ENCODE data around the gene PC. TPM values are rescaled to one million over a fixed set of nuclear protein-coding genes. Genes with fewer than 3 reads are reported as not detected.
A peak's percentile ranks its signal among the peaks of the same experiment; 100 is the strongest.
"Not testable (repeated sequence)": the region's sequence is repeated elsewhere in the genome, so short reads cannot be mapped to it uniquely, and the experiment has no call there.

The PC gene
- total and polyA plus RNA-seq, 12 donors: 40.6 to 231 (median 83.2) TPM

DNA sequence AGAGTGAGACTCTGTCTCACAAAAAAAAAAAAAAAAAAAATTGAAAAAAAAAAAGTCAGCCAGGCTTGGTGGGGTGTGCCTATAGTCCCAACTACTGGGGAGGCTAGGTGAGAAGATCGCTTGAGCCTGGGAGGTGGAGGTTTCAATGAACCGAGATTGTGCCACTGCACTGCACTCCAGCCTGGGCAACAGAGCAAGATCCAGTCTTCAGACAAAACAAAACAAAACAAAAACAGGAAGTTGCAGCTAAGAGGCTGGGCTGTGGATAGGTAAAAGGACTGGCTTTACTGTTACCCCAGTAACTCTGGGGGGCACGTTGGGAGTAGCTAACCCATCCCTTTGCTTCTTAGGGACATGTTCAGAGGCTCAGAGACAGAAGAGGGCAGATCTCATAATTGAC, 6.3 kb upstream of the PC start:
- no peak for DNase-seq
- H3K27me3 ChIP-seq: no peaks in the 10 kb centered on the region
- TF ChIP-seq POLR2A (IDR thresholded peaks at IDR 0.05): no peak
- no peak for TF ChIP-seq CTCF (IDR thresholded peaks at IDR 0.05)
- intact Hi-C loops (cut with DNase I): no loop called here
- H3K9me3 ChIP-seq (replicated peaks in 1 of 3): no peaks in the 10 kb centered on the region
- 65 to 89% (median 75%) methylated on average over 3 of the region's 3 CpGs for WGBS, 4 donors
- no peaks in the 10 kb centered on the region for H3K36me3 ChIP-seq (replicated peaks in 1 of 2)
- no peak overlapping the region for H3K4me3 ChIP-seq
- H3K4me1 ChIP-seq (replicated peaks in 1 of 2): peaks cover 0 to under 1% of the 10 kb centered on the region in 2 donors
- no peak overlapping the region for H3K27ac ChIP-seq

DNA sequence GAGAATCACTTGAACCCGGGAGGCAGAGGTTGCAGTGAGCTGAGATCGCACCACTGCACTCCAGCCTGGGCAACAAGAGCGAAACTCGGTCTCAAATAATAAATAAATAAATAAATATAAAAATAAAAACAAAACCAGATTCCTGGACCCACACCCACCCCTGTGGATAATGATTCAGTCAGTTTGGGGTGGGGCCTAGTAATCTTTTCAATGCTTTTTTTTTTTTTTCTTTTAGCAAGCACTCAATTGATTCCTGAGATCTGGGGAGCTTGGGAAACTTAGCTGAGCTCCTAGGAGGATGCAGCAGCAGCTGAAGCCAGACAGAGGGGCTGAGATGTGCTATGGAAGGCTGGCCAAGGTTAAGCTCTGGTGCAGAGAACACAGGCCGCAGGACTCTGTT, 4.6 kb upstream of the PC start:
- TF ChIP-seq CTCF (IDR thresholded peaks at IDR 0.05) (no peak), POLR2A (IDR thresholded peaks at IDR 0.05) (no peak)
- intact Hi-C loops (cut with DNase I): no loop called here

GRCh38 chr11:66962247-66962646, 4.1 kb upstream of the PC start:
- Histone ChIP-seq H3K4me3 (no peak overlapping the region), H3K4me1 (replicated peaks in 1 of 2) (peaks cover 6 to 12% of the 10 kb centered on the region in 2 donors), H3K36me3 (replicated peaks in 1 of 2) (no peaks in the 10 kb centered on the region), H3K27me3 (no peaks in the 10 kb centered on the region), H3K9me3 (replicated peaks in 1 of 3) (no peaks in the 10 kb centered on the region), H3K27ac (no peak overlapping the region)
- 92 to 97% (median 94%) methylated on average over 2 of the region's 2 CpGs for WGBS, 4 donors
- intact Hi-C loops (cut with DNase I): no loop called here
- DNase-seq: no peak
- TF ChIP-seq POLR2A (IDR thresholded peaks at IDR 0.05) (no peak), CTCF (IDR thresholded peaks at IDR 0.05) (no peak)

More for the DNA sequence above, 4.6 kb upstream of the PC start:
- DNase-seq: no peak
- Histone ChIP-seq H3K9me3 (replicated peaks in 1 of 3) (no peaks in the 10 kb centered on the region), H3K36me3 (replicated peaks in 1 of 2) (no peaks in the 10 kb centered on the region), H3K27ac (no peak overlapping the region), H3K27me3 (no peaks in the 10 kb centered on the region), H3K4me1 (replicated peaks in 1 of 2) (peaks cover 0 to 7% of the 10 kb centered on the region in 2 donors), H3K4me3 (no peak overlapping the region)
- WGBS, 4 donors: 90 to 97% (median 93%) methylated on average over 5 of the region's 5 CpGs

DNA sequence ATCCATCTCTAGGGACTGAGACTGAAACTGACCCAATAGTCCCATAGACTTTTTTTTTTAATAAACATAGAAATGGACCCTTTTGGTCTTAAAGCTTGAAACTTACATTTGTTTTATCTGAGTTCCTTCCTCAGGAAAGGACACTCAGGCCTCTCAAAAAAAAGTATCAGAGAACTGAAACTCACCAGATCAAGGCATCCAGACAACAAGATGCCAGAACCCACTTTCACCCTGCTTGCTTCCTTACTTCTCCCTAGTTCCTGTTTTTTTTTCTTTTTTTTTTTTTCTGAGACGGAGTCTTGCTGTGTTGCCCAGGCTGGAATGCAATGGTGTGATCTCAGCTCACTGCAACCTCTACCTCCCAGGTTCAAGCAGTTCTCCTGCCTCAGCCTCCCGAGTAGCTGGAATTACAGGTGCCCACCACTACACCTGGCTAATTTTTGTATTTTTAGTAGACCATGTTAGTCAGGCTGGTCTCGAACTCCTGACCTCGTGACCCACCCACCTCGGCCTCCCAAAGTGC, 3.6 kb upstream of the PC start:
- H3K9me3 ChIP-seq (replicated peaks in 1 of 3); H3K27ac ChIP-seq; H3K4me3 ChIP-seq; H3K36me3 ChIP-seq (replicated peaks in 1 of 2); DNase-seq; H3K27me3 ChIP-seq; intact Hi-C loops (cut with DNase I): not testable (repeated sequence)
- peaks cover 8 to 17% of the 10 kb centered on the region in 2 donors for H3K4me1 ChIP-seq (replicated peaks in 1 of 2)
- 70 to 91% (median 76%) methylated on average over 5 of the region's 5 CpGs for WGBS, 4 donors

DNA sequence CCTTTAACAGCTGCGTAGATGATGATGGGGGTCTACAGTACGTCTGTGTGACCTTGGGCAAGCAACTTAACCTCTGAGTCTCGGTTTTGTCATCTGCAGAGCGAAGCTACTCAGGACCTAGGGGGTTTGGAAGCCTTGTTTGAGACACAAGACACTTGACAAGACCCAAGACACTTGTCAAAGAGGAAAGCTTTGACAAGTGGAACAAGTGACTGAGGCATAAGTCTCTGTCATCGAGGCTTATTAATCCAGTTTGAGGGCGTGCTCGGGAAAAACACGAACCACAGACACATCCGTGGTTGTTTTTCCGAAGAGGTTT, 732 bp upstream of the PC start:
- Histone ChIP-seq H3K4me3 (peak overlapping the region in 1 of 4 donors; percentile 31), H3K4me1 (replicated peaks in 1 of 2) (peaks cover 15 to 29% of the 10 kb centered on the region in 2 donors), H3K27ac (peak overlapping the region in 4 of 5 donors; percentile 47 to 93 (median 81)), H3K27me3 (no peaks in the 10 kb centered on the region), H3K36me3 (replicated peaks in 1 of 2) (no peaks in the 10 kb centered on the region), H3K9me3 (replicated peaks in 1 of 3) (no peaks in the 10 kb centered on the region)
- intact Hi-C loops (cut with DNase I): no loop called here
- TF ChIP-seq POLR2A (IDR thresholded peaks at IDR 0.05) (no peak), CTCF (IDR thresholded peaks at IDR 0.05) (no peak)
- WGBS, 4 donors: 16 to 24% (median 22%) methylated on average over 10 of the region's 10 CpGs
- no peak for DNase-seq
